Stimulated activated CD4-positive, alpha-beta T cell treated with anti-CD3 and anti-CD28 coated beads, Interleukin-1b, Interleukin-23, amount 100 ng/mL, for 1 hour (primary cell): ENCODE measurements around the gene GAREM1.

ENCODE experiments used
- DNase-seq, 2 donors: peaks; one replicate each; pipeline ENCODE4 v3.0.0-alpha.2; 2020; ENCODE audit warnings: low read depth in 2 of 2

Gene GAREM1

DNA sequence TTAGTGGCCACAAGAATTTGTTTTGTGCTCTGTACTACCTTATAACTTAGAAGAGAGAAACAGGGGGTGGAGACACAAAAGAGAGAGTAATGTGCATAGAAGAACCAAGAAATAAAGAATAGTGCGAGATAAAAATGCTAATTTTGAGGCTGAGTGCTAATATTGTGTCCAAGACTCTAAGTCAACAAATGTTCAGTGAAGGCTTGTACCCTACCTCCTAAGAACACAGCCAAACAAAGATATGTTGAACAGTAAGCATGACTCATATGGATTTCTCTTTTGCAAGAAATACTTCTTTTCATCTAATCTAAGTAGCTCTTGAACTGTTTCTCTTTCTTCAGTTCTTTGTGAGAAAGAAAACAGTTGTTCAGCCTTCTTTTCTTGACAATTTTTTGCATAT is 45.2 kb downstream of the GAREM1 start:
- no peak for DNase-seq

GRCh38 chr18:32424696-32425095 is 46.0 kb downstream of the GAREM1 start:
- DNase-seq = no peak

GRCh38 chr18:32422978-32423740 is 47.5 kb downstream of the GAREM1 start:
- no peak for DNase-seq

DNA sequence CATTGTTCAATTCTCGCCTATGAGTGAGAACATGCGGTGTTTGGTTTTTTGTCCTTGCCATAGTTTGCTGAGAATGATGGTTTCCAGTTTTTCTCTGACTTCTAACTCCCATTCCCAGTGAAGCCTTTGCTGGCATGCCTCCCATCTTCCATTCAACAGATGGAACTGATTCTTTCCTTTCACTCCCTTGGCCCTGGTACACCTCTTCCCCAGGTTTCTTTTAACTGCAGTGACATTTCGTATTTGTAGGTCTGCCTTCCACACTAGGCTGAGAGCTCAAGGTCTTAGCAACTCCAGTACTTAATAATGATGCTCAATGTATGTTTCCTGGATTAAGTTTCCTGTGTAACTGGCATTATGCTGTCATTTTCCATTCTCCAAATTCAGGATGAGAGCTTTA is 48.5 kb downstream of the GAREM1 start:
- no peak for DNase-seq

- DNase-seq = no peak
These were observed 50.5 kb downstream of the GAREM1 start for GRCh38 chr18:32420084-32420750.

DNA sequence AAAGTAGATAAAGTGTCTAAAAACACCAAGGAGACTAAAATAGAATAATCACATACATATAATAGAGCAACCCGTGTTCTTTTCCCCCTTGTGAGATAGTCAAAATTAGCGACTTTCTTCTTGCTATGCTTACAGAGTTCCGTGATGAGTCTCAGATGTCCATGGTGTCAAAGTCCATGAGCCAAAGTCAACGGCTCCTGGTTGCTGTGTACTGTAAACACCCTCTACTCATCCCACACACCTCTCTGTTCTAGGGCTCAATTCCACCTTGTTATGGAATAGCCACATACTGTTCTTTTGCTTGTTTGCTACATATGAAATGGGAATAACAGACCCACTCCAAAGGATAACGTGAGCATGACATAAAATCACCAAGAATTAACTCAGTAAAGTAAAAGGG is 52.5 kb downstream of the GAREM1 start:
- no peak for DNase-seq

GRCh38 chr18:32405588-32405987 is 65.1 kb downstream of the GAREM1 start:
- no peak for DNase-seq

- no peak for DNase-seq
These were observed 69.1 kb downstream of the GAREM1 start for GRCh38 chr18:32401621-32402020.

GRCh38 chr18:32393407-32393806 is 77.3 kb downstream of the GAREM1 start:
- DNase-seq = no peak

DNA sequence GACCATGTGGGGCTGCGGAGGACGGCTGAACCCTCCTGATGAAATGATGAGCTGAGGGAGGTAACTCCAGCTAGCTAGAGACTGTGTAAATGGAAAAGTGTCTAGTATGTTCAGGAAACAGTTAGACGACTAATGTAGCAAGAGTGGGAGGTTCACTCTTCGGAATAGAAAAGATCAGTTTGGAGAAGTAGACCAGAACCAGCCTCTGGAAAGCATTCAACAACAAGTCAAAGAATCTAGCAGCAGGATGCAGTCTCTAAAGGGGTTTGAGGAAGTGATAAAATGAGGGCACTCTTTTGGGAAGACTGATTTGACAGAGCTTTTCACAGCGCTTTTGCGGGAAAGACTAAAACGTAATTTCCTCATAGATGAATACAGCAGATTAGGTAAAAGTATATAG is 79.6 kb downstream of the GAREM1 start:
- no peak for DNase-seq

DNA sequence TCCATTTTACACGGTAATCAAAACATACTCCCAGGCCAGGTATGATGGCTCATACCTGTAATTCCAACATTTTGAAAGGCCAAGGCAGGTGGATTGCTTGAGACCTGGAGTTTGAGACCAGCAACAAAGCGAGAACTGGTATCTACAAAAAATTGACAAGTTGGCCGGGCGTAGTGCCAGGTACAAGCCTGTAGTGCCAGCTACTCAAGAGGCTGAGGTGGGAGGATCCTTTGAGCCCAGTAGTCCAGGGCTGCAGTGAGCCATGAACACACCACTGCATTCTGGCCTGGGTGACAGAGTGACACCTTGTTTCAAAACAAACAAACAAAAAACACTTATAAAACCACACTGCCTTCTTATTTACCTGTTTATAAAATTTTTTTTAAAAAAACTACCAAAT is 80.8 kb downstream of the GAREM1 start:
- DNase-seq = no peak

GRCh38 chr18:32389191-32389590 is 81.5 kb downstream of the GAREM1 start:
- DNase-seq = no peak

GRCh38 chr18:32386471-32386870 is 84.2 kb downstream of the GAREM1 start:
- DNase-seq = no peak

GRCh38 chr18:32383050-32383819 is 87.4 kb downstream of the GAREM1 start:
- no peak for DNase-seq

GRCh38 chr18:32381761-32382160 is 88.9 kb downstream of the GAREM1 start:
- no peak for DNase-seq

DNA sequence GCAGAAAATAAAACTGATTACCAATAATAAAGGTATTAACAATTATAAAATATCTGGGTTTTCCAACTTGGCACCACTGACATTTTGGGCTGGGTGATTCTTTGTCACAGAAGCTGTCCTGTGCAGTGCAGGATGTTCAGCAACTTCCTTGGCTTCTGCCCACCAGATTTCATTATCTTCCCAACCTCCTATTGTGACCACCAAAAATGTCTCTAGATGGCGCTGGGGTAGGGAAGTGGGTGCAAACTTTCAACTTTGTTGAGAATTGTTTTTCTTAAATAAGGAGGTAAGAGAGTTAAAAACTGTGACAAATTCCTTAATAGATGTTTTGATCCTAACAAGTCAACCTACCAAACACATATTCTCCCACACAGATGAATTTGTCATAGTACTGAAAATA is 90.1 kb downstream of the GAREM1 start:
- DNase-seq = no peak

DNA sequence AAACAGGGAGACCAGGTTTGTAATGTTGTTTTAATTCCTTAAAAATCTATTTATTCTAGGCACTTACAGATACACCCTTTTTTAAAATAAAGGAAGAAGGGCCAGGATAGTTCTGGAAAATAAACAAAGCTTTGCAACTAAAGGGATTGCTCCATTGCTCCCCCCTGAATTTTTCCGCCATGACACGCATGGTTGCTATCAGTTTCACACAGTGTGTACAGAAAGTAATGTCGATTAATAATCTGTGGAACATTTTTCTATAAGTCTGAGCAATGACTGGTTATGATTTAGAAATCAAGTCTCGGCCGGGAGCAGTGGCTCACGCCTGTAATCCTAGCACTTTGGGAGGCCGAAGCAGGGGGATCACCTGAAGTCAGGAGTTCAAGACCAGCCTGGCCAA is 90.8 kb downstream of the GAREM1 start:
- DNase-seq = no peak

DNA sequence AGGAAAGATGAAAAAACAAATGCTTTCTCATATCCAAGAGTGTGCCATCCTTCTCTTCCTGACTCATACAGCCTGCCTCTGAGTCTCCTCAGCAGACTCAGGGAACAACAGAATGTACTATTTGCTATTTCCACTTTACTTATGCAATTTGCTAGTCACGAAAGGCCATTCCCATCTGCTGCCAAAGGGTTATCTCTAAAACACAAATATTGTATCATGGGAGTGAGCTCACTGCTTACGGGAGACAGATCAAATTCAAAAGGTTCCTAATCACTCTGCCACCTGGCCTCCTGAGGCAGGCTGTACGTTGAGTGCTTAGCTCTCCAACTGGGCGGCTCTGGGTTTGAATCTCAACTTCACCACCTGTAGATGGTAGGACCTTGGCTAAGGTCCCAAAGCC is 92.0 kb downstream of the GAREM1 start:
- DNase-seq = no peak

GRCh38 chr18:32373995-32374394 is 96.7 kb downstream of the GAREM1 start:
- no peak for DNase-seq

DNA sequence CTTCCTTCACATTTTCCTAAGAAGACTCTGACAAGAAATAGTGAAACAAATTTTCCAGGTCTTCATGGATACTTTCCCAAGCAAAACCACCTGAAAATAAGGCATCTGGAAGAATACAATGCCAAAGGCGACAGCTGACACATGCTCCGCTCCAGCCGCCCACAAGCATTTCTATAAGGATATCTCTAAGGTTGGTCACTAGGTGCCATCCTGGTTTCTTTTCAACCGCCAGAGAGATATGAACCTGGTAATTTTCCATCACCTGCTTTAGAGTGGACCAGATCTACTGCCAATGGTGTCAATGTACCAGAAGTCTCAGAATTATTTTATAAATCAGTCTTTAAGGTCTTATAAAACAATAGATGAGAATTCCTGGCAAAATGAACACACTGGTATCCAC is 97.2 kb downstream of the GAREM1 start:
- DNase-seq = no peak

DNA sequence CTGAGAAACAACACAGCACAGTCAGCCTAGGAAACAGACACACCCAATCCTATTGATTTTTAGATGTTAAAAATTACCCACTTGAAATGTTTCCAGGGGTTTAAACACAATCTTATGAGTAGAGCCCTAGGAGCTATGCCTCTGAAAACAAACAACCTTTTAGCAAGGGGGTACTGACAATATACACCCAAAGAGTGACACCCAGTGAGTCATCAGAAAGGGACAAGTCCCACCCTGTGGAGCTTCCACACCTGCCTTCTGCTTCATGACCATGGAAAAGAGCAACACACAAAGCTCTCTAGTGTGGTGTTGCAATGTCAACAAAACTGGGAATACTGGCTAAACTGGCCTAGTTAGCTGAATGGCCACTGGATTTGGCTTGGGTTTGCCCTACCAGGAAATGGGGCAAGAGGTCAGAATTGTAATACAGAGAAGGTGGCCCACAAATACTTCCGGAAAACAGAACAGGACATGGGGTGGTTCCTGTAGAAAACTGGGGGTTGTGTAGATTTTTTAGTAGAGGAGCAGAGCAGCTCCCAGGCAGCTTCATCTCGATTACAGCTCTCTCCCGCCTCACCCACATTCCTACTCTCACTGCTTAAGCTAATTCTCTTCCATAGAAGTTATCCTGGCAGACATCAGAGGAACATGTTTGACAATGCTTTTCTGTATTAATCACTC is 98.2 kb downstream of the GAREM1 start:
- no peak for DNase-seq

- no peak for DNase-seq
These were observed 98.7 kb downstream of the GAREM1 start for GRCh38 chr18:32372047-32372380.
